C1 segment of cervical spinal cord (tissue), 14 donors: ENCODE data around the gene RNF2.
"Not testable (repeated sequence)": the region's sequence is repeated elsewhere in the genome, so short reads cannot be mapped to it uniquely, and the experiment has no call there.

Experiments used
- DNase-seq, 14 donors: peaks; one replicate each; lab custom pipeline; 2025; lab: John Stamatoyannopoulos, UW

The RNF2 gene

DNA sequence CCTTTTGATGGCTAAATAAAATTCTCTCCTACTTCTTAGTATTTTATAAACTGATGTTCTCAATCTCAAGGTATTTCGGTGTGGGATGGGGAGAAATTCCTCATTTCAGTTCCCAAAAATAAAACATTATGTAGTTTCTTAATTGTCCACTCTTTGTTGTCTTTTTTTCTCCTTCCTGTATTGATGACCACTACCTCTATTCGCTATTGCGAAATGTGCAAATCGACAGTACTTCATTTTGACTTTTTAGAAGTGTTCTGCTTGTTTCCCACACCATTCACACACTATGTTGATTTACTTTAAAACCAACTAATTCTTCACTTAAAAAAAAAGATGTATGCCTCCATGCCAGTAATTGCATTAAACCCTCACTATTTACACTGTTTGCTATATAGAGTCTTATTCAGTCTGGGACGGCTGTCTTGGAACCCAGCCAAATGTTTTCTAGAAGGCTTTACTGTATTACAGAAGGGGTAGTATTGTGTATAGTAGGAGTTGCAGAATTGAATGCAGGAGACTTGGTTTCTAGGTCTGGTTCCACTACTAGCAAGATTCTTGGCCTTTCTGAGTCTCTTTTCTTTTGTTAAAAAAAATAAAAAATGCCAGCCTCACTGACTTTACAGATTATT lies 5.6 kb downstream of the RNF2 start:
- no peak for DNase-seq

DNA sequence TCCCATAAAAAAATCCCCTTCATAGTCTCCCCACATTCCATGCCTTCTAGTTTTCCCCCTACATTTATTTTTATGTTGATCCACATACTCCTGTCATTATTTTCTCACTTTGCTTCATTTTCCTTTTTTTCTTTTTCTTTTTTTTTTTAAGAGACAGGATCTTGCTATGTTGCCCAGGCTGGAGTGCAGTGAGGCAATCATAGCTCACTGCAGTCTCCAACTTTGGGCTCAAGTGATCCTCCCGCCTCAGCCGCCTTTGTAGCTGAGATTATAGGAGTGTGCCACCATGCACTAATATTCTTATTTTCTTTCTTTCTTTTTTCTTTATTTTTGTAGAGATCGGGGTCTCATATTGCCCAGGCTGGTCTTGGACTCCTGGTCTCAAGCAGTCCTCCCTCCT lies 7.8 kb downstream of the RNF2 start:
- no peak for DNase-seq

DNA sequence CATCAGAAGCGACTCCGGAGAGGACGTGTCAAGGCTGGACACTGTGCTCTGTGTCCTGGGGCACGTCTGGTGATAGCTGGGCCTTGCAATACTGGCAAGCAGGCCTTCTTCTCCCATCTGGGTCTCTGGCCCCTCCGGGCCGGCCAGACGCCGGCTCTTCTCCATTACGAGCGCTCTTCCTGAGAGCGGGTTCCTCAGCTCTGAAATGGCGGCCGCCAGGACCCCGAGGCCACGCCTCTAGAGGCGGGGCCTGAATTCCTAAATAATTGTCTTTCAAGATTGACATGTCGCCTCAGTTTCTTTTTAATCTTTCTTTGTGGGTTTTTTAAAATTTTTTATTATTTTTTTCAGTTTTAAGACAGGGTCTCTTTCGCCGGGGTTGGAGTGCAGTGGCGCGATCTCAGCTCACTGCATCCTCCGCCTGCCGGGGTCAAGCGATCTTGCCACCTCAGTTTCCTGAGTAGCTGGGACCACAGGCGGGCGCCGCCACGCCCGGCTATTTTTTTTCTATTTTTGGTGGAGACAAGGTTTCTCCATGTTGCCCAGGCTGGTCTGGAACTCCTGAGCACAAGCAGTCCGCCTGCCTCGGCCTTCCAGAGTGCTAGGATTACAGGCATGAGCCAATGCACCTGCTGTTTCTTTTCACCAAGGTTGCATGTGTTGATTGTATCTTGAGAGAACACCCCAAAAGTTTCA lies 9.2 kb downstream of the RNF2 start:
- DNase-seq, result no peak

DNA sequence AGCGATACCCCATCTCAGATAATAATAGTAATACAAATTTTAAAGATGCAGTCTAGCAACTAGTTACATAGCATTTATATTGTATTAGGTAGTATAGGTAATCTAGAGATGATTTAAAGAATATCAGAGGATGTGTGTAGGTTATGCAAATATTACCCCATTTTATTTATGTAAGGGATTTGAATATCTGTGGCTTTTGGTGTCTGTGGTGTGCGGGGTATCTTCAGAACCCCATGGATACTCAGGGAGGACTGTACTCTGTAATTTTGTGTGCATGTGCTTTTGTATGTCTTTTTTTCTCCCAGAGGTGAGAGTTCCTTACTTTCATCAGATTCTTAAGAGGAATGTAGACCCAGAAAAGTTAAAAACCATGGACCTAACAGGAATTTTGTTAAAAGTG lies 12.8 kb downstream of the RNF2 start:
- no peak for DNase-seq

DNA sequence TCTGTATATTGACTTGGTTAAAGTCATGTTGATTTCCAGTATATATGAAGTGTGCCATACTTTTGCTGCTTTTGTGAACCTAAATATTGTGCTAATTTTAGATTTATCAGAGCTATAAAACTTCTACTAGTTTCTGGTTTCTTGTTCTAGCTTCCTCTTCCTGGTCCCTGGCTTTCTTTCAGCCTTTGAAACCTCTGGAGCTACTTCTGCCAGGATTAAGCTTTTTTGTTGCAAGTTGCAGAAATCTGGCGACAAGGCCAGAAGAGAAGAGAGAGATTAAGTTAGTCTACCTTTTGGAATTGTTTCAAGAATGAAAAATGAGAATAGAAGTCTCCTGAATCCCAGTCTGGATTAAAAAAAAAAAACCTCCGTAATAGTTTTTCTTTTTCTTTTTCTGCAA lies 13.5 kb downstream of the RNF2 start:
- DNase-seq, result no peak

DNA sequence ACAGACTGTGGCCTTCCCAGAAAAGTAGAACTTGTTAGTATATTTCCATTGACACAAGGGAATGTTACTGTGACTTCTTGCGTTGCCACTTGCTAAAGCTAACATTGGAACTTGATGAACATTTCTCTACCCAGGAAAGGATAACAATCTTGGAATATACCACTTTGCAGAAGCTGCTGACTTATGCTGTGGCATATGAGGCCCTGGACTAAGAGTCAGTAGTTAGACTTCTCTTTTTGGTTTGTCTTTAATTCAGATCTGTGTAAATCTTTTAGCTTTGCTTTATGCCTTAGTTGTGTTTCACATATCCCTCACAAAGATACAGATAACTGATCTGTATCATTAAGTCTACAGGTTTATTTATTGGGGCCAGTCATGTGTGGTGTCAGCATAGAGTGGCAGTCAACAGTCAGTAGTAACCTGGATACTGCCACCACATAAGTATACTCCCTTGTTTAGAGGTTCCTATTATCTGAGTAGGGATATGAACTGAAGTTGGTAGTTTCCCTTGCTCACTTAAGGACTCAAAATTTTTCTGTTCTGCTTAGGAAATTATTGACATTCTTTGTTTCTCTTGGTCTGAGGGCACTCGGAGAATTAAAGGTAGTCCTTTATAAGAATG lies 14.7 kb downstream of the RNF2 start:
- no peak for DNase-seq

DNA sequence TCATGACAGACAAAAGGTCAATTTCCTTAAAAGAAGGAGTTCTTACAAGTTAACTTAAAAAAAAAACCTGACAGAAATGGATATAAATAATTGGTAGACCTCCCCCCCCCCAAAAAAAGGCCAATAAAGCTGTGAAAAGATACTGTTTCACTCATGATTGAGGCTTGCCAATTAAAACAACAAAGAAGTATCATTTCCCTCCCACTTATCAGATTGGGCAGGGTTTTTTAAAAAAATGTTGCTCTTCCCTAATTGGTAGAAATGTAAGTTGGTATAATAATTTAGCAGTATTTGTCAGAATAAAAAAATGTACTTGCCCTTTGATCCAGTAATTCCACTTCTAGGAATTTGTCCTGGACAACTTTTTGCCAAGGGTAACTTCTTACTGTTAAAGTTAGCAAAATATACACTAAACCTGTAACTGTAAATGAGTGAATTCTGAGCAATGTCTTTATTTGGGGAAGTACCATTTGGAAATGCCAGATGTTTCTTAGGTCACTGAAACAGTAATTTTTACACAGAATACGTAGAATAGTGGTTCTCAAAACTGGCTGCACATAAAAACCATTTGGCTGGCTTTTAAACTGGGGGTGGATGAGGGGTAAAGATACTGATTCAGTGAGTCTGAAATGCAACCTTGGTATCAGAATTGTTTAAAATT lies 17.5 kb downstream of the RNF2 start:
- DNase-seq, result no peak

DNA sequence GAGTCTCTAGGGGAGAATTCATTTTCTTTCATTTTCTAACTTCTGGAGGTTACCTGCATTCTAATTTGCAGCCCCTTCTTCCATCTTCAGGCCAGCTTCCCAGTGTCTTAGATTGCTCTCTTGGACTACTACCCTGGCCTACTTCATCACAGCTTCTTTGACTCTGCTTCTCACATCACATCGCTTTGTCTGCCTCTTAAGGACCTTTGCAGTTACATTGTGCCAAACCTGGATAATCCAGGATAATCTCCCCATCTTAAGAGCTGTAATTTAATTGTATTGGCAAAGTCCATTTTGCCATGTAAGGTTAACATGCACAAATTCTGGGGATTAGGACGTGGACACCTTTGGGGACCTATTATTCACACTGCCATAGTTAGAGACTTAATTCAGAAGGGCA lies 18.4 kb downstream of the RNF2 start:
- no peak for DNase-seq

DNA sequence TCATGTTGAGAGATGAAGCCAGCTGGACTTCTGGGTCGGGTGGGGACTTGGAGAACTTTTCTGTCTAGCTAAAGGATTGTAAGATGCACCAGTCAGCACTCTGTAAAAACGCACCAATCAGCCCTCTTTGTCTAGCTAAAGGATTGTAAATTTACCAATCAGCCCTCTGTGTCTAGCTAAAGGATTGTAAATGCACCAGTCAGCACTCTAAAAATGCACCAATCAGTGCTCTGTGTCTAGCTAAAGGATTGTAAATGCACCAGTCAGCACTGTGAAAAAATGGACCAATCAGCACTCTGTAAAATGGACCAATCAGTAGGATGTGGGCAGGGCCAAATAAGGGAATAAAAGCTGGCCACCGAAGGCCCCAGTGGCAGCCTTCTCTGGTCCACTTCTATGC lies 19.6 kb downstream of the RNF2 start:
- not testable (repeated sequence) for DNase-seq

DNA sequence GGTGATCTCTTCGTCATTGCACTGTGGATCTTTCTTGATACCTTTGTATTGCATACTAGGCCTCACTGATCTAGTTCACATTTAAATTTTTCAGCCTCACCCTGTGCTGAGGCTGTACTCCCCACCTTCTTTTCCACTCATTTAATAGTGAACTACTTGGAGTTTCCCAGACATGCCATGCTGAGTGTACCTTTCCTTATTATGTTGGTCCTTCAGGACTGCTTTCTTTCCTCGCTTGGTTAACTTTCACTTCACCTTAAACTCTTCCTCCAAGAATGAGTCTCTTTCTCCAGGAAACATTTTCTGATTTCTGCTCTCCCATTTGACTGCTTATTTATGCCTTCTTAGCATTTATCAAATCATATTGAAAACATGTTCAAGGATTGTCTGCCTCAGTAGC lies 20.8 kb downstream of the RNF2 start:
- DNase-seq, result no peak

DNA sequence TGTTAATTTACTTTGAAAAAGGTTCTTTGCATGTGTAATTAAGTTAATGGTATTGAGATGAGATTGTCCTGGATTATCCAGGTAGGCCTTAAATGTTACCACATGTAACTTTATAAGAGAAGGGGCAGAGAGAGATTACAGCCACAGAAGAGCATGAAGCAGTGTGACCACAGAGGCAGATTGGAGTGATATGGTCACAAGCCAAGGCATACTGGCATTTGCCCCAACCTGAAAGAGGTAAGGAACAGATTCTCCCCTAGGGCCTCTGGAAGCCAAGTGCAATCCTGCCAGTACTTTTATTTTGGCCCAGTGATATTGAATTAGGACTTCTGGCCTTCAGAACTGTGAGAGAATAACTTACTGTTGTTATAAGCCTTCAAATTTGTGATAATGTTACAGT lies 23.0 kb downstream of the RNF2 start:
- DNase-seq, result peak in 1 of 14 donors; percentile 53

DNA sequence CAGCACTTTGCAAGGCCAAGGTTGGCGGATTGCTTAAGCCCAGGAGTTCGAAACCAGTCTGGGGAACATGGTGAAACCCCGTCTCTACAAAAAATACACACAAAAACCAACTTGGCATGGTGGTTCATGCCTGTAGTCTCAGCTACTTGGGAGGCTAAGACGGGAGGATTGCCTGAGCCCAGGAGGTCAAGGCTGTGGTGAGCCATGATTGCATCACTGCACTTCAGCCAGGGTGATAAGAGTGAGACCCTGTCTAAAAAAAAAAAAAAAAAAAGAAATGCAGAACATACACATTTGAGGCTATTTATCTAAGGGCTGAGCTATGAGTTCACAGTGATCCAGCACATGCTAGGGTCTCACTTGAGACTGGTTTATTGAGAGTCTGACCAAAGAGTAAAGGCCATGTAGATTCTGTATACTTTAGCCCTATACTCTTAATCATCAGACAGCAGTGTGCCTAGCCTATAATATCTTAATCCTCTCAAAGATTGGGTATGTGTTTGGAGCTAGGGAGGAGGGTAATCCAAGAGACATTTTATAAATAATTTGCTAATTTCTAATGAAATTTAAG lies 23.9 kb downstream of the RNF2 start:
- DNase-seq, result no peak

DNA sequence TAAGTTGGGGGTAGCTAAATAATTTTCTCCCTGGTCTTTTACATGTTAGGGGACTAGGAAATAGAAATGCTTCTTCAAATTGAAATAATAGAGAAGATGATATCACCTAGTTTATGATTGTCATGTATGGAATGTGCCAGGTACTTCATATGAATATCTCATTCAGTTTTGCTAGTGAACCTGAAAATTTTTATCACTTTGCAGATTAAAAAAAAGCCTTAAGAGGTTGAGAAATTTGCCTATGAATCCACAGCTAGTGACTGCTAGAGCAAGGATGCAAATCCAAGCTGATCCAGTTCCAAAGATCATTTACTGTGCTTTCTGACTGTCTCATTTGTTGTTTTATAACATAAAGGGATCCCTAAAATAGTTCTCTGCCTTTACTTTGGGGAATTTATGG lies 24.7 kb downstream of the RNF2 start:
- no peak for DNase-seq

DNA sequence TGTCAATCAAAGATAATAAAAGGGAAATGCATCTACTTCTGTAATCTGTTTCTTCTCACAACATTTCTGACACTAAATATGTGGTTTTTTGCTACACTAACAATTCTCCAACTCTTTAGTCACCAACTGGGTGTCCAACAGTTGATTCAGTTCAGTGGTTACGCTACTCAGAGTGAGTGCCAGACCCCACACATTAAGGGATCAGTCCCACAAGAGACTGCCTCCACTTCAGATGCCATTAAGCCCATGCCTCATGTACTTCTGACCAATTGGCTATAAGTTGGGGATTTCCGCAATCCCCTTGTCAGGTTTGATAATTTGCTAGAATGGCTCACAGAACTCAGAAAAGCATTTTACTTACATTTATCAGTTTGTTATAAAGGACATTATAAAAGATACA lies 28.4 kb downstream of the RNF2 start:
- no peak for DNase-seq

DNA sequence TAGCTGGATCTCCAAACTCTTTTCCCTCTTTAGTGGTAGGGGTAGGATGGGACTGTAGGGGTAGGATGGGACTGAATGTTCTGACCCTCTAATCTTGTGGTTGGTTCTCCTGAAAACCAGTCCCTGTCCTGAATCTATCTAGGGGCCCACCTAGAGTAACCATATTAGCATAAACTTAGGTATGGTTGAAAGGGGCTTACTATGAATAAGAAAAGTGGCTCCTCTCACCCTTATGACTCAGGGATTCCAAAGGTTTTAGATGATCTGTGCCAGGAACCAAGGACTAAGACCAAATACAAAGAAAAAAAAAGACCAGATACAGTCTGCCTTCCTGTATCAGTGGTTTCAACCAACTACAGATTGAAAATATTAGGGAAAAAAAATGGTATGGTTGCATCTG lies 28.9 kb downstream of the RNF2 start:
- DNase-seq, result no peak

DNA sequence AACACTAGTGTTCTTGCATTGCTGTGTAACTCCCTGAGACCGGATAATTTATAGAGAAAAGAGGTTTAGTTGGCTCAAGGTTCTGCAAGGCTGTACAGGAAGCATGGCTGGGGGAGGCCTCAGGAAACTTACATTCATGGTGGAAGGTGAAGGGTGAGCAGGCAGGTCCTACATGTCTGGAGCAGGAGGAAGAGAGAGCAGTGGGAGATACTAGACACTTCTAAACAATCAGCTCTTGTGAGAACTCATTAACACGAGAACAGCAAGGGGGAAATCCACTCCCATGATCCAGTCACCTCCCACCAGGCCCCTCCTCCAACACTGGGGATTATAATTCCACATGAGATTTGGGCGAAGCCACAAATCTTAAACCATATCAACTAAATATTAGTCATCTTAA lies 30.1 kb downstream of the RNF2 start:
- DNase-seq, result no peak

DNA sequence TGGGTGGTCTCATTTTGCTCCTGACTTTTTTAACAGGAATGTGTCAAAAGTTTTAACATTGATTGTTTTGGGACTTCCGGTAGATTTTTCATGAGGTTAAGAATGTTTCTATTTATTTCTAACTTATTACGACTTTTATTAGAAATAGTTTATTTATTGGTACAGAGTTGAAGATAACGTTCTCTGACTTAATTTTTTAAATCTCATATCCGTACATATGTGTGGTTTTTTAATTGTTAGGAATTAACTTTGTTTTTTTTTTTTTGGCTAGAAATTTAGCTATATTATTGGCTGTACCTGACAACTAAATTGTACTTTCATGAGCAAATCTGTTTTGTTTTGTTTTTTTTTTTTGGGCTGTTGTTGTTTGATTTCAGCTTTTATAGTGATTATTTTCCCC lies 32.0 kb downstream of the RNF2 start:
- no peak for DNase-seq

DNA sequence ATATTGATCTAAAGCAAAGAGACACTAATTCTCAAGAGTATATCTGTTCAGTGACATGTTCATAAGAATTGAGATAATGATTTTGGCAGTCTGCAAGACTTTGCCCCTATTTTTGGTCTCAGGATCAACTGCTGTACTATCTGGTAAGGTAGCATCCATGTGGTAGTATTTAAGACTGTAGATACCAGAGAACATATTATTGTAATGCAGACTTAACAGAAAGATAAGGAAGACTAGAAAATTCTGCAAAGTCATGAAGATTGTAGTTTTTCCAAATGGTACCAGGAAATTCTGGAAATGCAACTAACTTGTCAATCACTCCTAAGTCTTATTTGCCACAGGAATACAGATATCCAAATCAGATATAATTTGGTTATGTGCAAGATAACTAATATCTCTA lies 35.1 kb downstream of the RNF2 start:
- DNase-seq, result no peak

DNA sequence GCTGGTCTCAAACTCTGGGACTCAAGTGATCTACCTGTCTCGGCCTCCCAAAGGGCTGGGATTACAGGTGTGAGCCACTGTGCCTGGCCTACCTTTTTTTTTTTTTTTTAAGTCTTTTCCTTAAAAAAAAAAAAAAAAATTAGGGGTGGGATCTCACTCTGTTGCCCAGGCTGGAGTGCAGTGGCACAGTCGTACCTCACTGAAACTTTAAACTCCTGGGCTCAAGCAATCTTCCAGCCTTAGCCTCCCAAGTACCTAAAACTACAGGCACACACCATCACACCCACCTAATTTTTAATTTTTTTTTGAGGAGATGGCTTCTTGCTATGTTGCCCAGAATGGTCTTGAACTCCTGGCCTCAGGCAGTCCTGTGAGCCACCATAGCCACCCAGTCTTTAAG lies 38.5 kb downstream of the RNF2 start:
- DNase-seq, result no peak

DNA sequence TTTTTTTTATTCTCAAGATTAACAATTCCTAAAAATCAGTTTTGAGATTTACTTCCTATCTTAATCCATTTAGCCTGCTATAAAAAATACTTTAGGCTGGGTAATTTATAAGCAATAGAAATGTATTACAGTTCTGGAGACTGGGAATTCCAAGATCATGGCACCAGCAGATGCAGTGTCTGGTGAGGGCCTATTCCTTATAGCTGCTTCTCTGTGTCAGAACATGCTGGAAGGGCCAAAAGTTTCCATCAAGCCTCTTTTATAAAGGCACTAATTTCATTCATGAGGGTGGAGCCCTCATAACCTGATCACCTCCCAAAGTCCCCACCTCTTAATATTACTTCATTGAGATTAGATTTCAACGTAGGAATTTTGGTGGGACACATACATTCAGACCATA lies 41.7 kb downstream of the RNF2 start:
- DNase-seq, result no peak

DNA sequence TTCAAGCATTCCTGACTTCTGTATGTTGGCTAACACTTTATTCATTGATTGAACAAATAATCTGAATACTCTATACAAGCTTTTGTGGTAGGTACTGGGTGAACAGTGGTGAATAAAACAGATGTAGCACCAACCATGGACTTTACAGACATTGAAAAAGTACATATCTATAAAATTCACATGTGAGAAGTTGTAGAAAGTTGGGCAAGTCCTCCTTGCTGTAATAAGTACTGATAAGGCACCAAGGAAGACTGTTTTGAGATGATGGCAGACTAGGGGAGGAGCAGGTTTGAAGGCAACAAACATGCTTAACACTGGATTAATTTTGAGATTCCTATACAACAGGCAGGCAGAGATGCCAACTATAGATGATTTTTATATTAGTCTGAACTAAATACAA lies 42.4 kb downstream of the RNF2 start:
- DNase-seq, result no peak

DNA sequence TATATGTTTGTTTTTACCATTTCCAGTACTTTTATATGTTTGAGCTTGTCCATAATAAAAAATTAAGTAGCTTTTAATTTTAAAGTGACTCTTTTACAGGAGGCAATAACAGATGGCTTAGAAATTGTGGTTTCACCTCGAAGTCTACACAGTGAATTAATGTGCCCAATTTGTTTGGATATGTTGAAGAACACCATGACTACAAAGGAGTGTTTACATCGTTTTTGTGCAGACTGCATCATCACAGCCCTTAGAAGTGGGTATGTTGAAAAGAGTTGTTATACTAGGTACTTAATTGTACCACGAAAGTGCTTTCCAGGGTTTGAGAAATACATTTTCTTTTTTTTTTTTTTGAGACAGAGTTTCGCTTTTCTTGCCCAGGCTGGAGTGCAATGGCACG lies 46.1 kb downstream of the RNF2 start:
- DNase-seq, result no peak

DNA sequence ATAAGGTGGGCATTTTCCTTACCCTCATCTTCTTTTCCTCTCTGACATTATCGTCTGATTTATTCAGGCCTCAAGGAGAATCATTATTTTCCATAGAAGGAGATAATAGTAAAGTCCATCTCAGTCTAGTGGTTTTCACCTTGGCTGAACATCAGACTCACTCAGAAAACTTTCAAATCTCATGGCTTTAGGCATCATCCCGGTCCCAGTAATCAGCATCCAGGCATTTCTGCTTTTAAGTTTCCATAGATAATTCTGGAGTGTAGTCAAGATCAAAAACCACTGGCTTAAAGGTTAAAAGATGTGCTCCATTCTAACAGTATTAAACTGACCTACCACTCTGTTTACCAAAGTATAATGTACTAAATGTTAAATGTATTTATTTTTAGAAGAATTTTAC lies 49.4 kb downstream of the RNF2 start:
- DNase-seq, result no peak
